ENCODE results near the gene SALL2. TPM values are rescaled to one million over a fixed set of nuclear protein-coding genes. Genes with fewer than 3 reads are reported as not detected.

Gene SALL2
- total RNA-seq, 4 donors from 2014 or later, result 14.7 to 23.8 (median 21.8) TPM

- H3K27ac ChIP-seq, result no peak overlapping the region
- H3K4me3 ChIP-seq, result no peak overlapping the region
- H3K27me3 ChIP-seq, result peaks cover 11% of the 10 kb centered on the region
- H3K9me3 ChIP-seq, result no peaks in the 10 kb centered on the region
- H3K4me1 ChIP-seq, result peaks cover 0 to 26% (median 6%) of the 10 kb centered on the region in 3 donors
- ATAC-seq, result no peak
- peaks cover 0 to 16% of the 10 kb centered on the region in 2 donors for H3K36me3 ChIP-seq
- TF ChIP-seq POLR2AphosphoS5 (IDR thresholded peaks at IDR 0.05), result no peak
- no peak for TF ChIP-seq POLR2A (IDR thresholded peaks at IDR 0.05)
- TF ChIP-seq CTCF (IDR thresholded peaks at IDR 0.05), result no peak
- TF ChIP-seq EP300 (IDR thresholded peaks at IDR 0.05), result no peak
- 67 to 74% methylated on average over 3 to 4 of the region's 4 CpGs for WGBS, 2 donors (ENCODE audit: low coverage in 1 of 2)
Measured at GRCh38 chr14:21528381-21529348, 2.5 kb upstream of the SALL2 start.

GRCh38 chr14:21527318-21527679 is 1.2 kb upstream of the SALL2 start:
- TF ChIP-seq EP300 (IDR thresholded peaks at IDR 0.05) (no peak), POLR2A (IDR thresholded peaks at IDR 0.05) (no peak), CTCF (IDR thresholded peaks at IDR 0.05) (no peak), POLR2AphosphoS5 (IDR thresholded peaks at IDR 0.05) (no peak)
- Histone ChIP-seq H3K27me3 (no peaks in the 10 kb centered on the region), H3K36me3 (peaks cover 0 to 21% of the 10 kb centered on the region in 2 donors), H3K4me1 (peaks cover 0 to 26% (median 6%) of the 10 kb centered on the region in 3 donors), H3K27ac (peak overlapping the region in 2 of 4 donors; percentile 81 to 85), H3K4me3 (no peak overlapping the region), H3K9me3 (no peaks in the 10 kb centered on the region)
- no peak for ATAC-seq
- WGBS, 2 donors (ENCODE audit: low coverage in 1 of 2), result 33 to 75% methylated on average over 1 of the region's 1 CpG

DNA sequence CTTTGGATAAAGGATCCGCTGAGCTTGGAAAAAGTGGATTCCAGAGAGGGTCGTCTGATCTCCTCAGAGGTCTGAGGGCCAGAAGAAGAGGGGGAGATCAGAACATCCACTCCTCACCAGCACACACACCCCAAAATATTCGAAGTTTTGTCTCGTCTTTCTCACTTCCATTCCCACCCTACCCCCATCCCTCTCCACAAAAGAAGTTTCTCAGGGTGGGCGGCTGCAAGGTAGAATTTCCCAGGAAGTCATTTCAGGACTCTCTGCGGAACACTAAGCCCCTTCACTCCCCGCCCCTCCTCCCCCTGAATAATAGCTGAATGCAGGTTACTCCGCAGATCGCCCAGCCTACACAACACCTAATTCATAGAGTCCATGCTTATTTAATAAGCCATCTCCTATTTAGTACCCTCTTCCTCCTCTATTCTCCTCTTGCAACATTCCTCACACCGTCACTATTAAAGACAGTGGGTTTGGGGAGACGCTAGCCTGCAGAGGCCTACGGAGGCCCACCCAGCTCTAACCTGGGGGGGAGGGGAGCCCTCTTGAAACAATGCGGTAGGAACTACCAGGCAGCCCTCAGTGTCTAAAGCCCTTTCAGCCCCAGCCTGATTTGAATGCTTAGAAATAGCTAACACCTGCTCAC is 649 bp upstream of the SALL2 start:
- H3K4me1 ChIP-seq, result peaks cover 0 to 26% (median 6%) of the 10 kb centered on the region in 3 donors
- no peaks in the 10 kb centered on the region for H3K27me3 ChIP-seq
- no peak for TF ChIP-seq POLR2A (IDR thresholded peaks at IDR 0.05)
- TF ChIP-seq POLR2AphosphoS5 (IDR thresholded peaks at IDR 0.05), result no peak
- TF ChIP-seq EP300 (IDR thresholded peaks at IDR 0.05), result no peak
- TF ChIP-seq CTCF (IDR thresholded peaks at IDR 0.05), result no peak
- peak overlapping the region; percentile 71 to 80 for H3K4me3 ChIP-seq
- H3K27ac ChIP-seq, result peak overlapping the region; percentile 22 to 85 (median 82)
- H3K9me3 ChIP-seq, result no peaks in the 10 kb centered on the region
- 10 to 13% methylated on average over 5 to 13 of the region's 13 CpGs for WGBS, 2 donors (ENCODE audit: low coverage in 1 of 2)
- no peak for ATAC-seq
- H3K36me3 ChIP-seq, result peaks cover 0 to 21% of the 10 kb centered on the region in 2 donors

GRCh38 chr14:21525571-21525961 is 580 bp downstream of the SALL2 start:
- no peaks in the 10 kb centered on the region for H3K9me3 ChIP-seq
- TF ChIP-seq CTCF (IDR thresholded peaks at IDR 0.05) (no peak), POLR2AphosphoS5 (IDR thresholded peaks at IDR 0.05) (no peak), POLR2A (IDR thresholded peaks at IDR 0.05) (no peak), EP300 (IDR thresholded peaks at IDR 0.05) (no peak)
- WGBS, 2 donors (ENCODE audit: low coverage in 1 of 2), result 60% methylated on average over 1 of the region's 12 CpGs; no CpG with 5 or more reads in 1 of the 2 donors
- H3K36me3 ChIP-seq, result peaks cover 0 to 21% of the 10 kb centered on the region in 2 donors
- ATAC-seq, result peak; percentile 31
- H3K27ac ChIP-seq, result peak overlapping the region; percentile 22 to 85 (median 82)
- H3K4me1 ChIP-seq, result peaks cover 0 to 26% (median 6%) of the 10 kb centered on the region in 3 donors
- no peaks in the 10 kb centered on the region for H3K27me3 ChIP-seq
- H3K4me3 ChIP-seq, result peak overlapping the region; percentile 71 to 80

Measured in gastroesophageal sphincter (tissue), 4 donors.